Measurements from ENCODE around the gene ZDHHC18.
A peak's percentile ranks its signal among the peaks of the same experiment; 100 is the strongest.

Gene ZDHHC18

GRCh38 chr1:26897351-26897750, 70.9 kb downstream of the ZDHHC18 start:
- DNase-seq (ENCODE audit: low read depth in 2 of 2, low spot score in 1 of 2): no peak

DNA sequence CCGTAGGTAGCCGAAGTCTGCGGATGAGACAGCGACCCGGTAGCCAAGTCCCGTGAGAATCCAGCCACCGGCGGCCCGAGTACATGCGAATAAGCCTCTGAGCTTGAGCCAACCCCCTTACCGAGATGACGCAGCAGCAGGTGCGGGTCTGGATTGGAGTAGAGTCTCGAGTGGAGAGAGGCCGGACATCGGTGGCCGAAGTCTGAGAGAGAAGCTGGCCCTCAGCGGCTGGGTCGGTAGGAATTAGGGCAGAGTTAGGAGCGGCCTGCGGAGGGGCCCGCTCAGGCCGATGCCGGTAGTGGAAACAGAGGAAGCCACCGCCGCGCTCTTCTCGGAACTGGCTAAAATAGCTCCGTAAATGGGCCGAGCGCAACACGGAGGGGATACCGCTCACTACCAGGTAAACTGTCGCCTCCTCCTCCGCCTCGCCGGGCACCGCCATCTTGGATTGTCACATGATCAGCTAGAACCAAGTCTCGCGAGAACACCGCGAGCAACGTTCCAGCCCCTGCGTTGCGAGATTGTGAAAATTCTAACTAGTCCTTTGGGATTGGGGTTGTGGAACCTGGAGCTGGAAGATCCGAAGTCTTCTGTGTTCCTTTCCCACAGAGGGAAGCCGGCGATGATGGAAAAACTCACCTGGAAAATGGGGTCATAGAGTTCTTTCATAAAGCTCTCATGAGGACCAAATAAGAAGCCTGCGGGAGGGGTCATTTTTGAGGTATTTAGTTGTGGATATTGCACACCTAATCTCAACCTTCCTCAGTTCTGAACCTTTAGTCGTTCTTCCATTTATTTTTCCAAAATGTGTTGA, 73.7 kb downstream of the ZDHHC18 start, which contains the start of gene GPATCH3:
TSS of gene GPATCH3 (minus strand) at position 467 of the 814 bp plus-strand sequence. CDS start at position 442, 25 bp downstream.
- DNase-seq (ENCODE audit: low read depth in 2 of 2, low spot score in 1 of 2): peak; percentile 71 to 76

GRCh38 chr1:26900815-26901511, 74.5 kb downstream of the ZDHHC18 start:
- no peak for DNase-seq (ENCODE audit: low read depth in 2 of 2, low spot score in 1 of 2)

Data from stimulated activated CD8-positive, alpha-beta memory T cell treated with anti-CD3 and anti-CD28 coated beads, Interleukin-4, amount 100 ng/mL, for 1 hour (primary cell).